KMS-11 (cell line): ENCODE results near the gene KMT2C.

Source experiments
- H2AFZ ChIP-seq: fragments of 200-600 bp; sonication (generic); 2 replicates; pipeline ENCODE4 v1.6.1; 2016; ENCODE audit warnings: antibody characterized with exemption, mixed run types, low read depth
- H3K27ac ChIP-seq: fragments of 200-600 bp; sonication (generic); 2 replicates; pipeline ENCODE4 v1.6.1; 2016; ENCODE audit warnings: mild to moderate bottlenecking, mixed run types
- H3K27me3 ChIP-seq: fragments of 200-600 bp; sonication (generic); 2 replicates; pipeline ENCODE4 v1.6.1; 2017; ENCODE audit warnings: mild to moderate bottlenecking, low read depth, mixed run types, moderate library complexity; ENCODE audit not compliant: insufficient read depth
- H3K36me3 ChIP-seq: fragments of 200-600 bp; sonication (generic); 2 replicates; pipeline ENCODE4 v1.6.1; 2017; ENCODE audit warnings: mild to moderate bottlenecking, mixed run types; ENCODE audit not compliant: insufficient read depth
- H3K4me1 ChIP-seq: fragments of 200-600 bp; sonication (generic); 2 replicates; pipeline ENCODE4 v1.6.1; 2016; ENCODE audit warnings: mild to moderate bottlenecking, low read depth, mixed run types; ENCODE audit not compliant: poor library complexity, severe bottlenecking
- H3K4me2 ChIP-seq: fragments of 200-600 bp; sonication (generic); 2 replicates; pipeline ENCODE4 v1.7.0; 2016; ENCODE audit warnings: mild to moderate bottlenecking, mixed run types
- H3K4me3 ChIP-seq: fragments of 200-600 bp; sonication (generic); IDR thresholded peaks from 2 replicates; pipeline ENCODE4 v1.6.1; 2017; ENCODE audit warnings: low read depth, low read length, mixed read lengths; ENCODE audit not compliant: insufficient read depth
- H3K79me2 ChIP-seq: fragments of 200-600 bp; sonication (generic); 2 replicates; pipeline ENCODE4 v1.6.1; 2016; ENCODE audit warnings: low read depth, mixed run types; ENCODE audit not compliant: insufficient read depth
- H3K9ac ChIP-seq: fragments of 200-600 bp; sonication (generic); 2 replicates; pipeline ENCODE4 v1.6.1; 2016; ENCODE audit warnings: mild to moderate bottlenecking, mixed run types
- H4K20me1 ChIP-seq: fragments of 200-600 bp; sonication (generic); 2 replicates; pipeline ENCODE4 v1.6.1; 2016; ENCODE audit warnings: mild to moderate bottlenecking, mixed run types; ENCODE audit not compliant: insufficient read depth
- CTCF ChIP-seq: fragments of 200-600 bp; sonication (generic); conservative IDR thresholded peaks from 2 replicates; pipeline ENCODE4 v1.6.1; 2017; ENCODE audit warnings: low read depth, mild to moderate bottlenecking, antibody characterized with exemption, low read length, moderate library complexity, mixed read lengths

KMT2C gene

GRCh38 chr7:152131981-152132494 is 303.8 kb downstream of the KMT2C start:
- H3K4me2 ChIP-seq: no peak overlapping the region
- no peaks in the 10 kb centered on the region for H3K27me3 ChIP-seq
- H4K20me1 ChIP-seq: no peaks in the 10 kb centered on the region
- H3K27ac ChIP-seq: no peak overlapping the region
- no peak overlapping the region for H3K9ac ChIP-seq
- no peak overlapping the region for H2AFZ ChIP-seq
- H3K4me1 ChIP-seq: no peaks in the 10 kb centered on the region
- no peak for TF ChIP-seq CTCF
- no peaks in the 10 kb centered on the region for H3K79me2 ChIP-seq
- no peaks in the 10 kb centered on the region; the same call in 1 of the 2 replicates for H3K36me3 ChIP-seq
- H3K4me3 ChIP-seq: no peak overlapping the region

- Histone ChIP-seq H3K79me2 (no peaks in the 10 kb centered on the region), H3K27ac (no peak overlapping the region), H3K36me3 (no peaks in the 10 kb centered on the region; the same call in 1 of the 2 replicates), H3K9ac (no peak overlapping the region), H3K27me3 (no peaks in the 10 kb centered on the region), H3K4me3 (no peak overlapping the region), H4K20me1 (no peaks in the 10 kb centered on the region), H3K4me1 (no peaks in the 10 kb centered on the region), H3K4me2 (no peak overlapping the region), H2AFZ (no peak overlapping the region)
- no peak for TF ChIP-seq CTCF
Observed at GRCh38 chr7:152130658-152131590, 304.9 kb downstream of the KMT2C start.

- Histone ChIP-seq H3K79me2 (no peaks in the 10 kb centered on the region), H3K27ac (no peak overlapping the region), H3K4me1 (no peaks in the 10 kb centered on the region), H4K20me1 (no peaks in the 10 kb centered on the region), H3K27me3 (no peaks in the 10 kb centered on the region), H2AFZ (no peak overlapping the region), H3K4me2 (no peak overlapping the region), H3K36me3 (no peaks in the 10 kb centered on the region; the same call in 1 of the 2 replicates), H3K9ac (no peak overlapping the region), H3K4me3 (no peak overlapping the region)
- TF ChIP-seq CTCF: no peak
Observed at GRCh38 chr7:152129682-152130081, 306.1 kb downstream of the KMT2C start.

GRCh38 chr7:152128741-152129461 is 306.9 kb downstream of the KMT2C start:
- no peak overlapping the region for H3K9ac ChIP-seq
- H2AFZ ChIP-seq: no peak overlapping the region
- no peaks in the 10 kb centered on the region for H3K79me2 ChIP-seq
- H3K4me1 ChIP-seq: no peaks in the 10 kb centered on the region
- no peak overlapping the region for H3K4me3 ChIP-seq
- H3K4me2 ChIP-seq: no peak overlapping the region
- no peaks in the 10 kb centered on the region; the same call in 1 of the 2 replicates for H3K36me3 ChIP-seq
- no peaks in the 10 kb centered on the region for H4K20me1 ChIP-seq
- no peak overlapping the region for H3K27ac ChIP-seq
- no peaks in the 10 kb centered on the region for H3K27me3 ChIP-seq
- no peak for TF ChIP-seq CTCF
